Left lung (tissue), 10 donors: ENCODE results near the gene GTF3C5. TPM values are rescaled to one million over a fixed set of nuclear protein-coding genes. Genes with fewer than 3 reads are reported as not detected.
"Not testable (repeated sequence)": the region's sequence is repeated elsewhere in the genome, so short reads cannot be mapped to it uniquely, and the experiment has no call there.

Source experiments
- ATAC-seq: fragments of 200-7000 bp; cut with Tn5 transposase; one replicate; pipeline ENCODE4 v1.9.1; 2020; ENCODE audit warnings: moderate library complexity
- DNase-seq, 4 donors: peaks; one replicate each; pipeline ENCODE4 v3.0.0-alpha.2; 2013 to 2020
- H3K27ac ChIP-seq, 2 donors: fragments of 200-600 bp; sonication (generic) in 1 of 2; one replicate each; pipeline versions ENCODE4 v1.5.0 to v1.8.0; 2020 to 2021
- H3K27me3 ChIP-seq, 2 donors: fragments of 200-600 bp; sonication (generic) in 1 of 2; one replicate each; pipeline versions ENCODE4 v1.5.0 to v1.8.0; 2020 to 2021
- H3K36me3 ChIP-seq, 2 donors: fragments of 200-600 bp; sonication (generic) in 1 of 2; one replicate each; pipeline versions ENCODE4 v1.5.0 to v1.8.0; 2020 to 2021
- H3K4me1 ChIP-seq, 2 donors: fragments of 200-600 bp; one replicate each; pipeline ENCODE4 v1.8.0; 2021
- H3K4me3 ChIP-seq, 2 donors: fragments of 200-600 bp; sonication (generic) in 1 of 2; one replicate each; pipeline versions ENCODE4 v1.5.0 to v1.8.0; 2020 to 2021; ENCODE audit warnings: mild to moderate bottlenecking in 1 of 2
- H3K9me3 ChIP-seq, 2 donors: fragments of 200-600 bp; sonication (generic) in 1 of 2; one replicate each; pipeline versions ENCODE4 v1.5.0 to v1.8.0; 2020 to 2021
- intact Hi-C, 2 donors: fragments of 100-400 bp; cut with DNase I; formaldehyde crosslinking; loops; one replicate each; pipeline versions ENCODE4 v1.11.2 to v1.14.2; 2022
- polyA plus RNA-seq, 6 donors: library from polyadenylated mRNA; unstranded; fragments of 120-200 nt; gene quantifications; one replicate each; pipeline ENCODE4 v1.2.1, GENCODE V29; 2013; ENCODE audit not compliant: insufficient read length in 6 of 6
- total RNA-seq, 2 donors: library from RNA; stranded (reverse); fragmentation: NEBNext Ultra II Directional; extraction: Animal tissue kit (Norgen Biotek cat#: 25700); gene quantifications; one replicate each; pipeline ENCODE4 v1.2.1, GENCODE V29; 2021
- TF ChIP-seq, protein P1 (sequence below), 2 donors: fragments of 200-600 bp; sonication (generic) in 1 of 2; IDR thresholded peaks; one replicate each; pipeline versions ENCODE4 v1.5.0 to v1.8.0; 2021; ENCODE audit warnings: antibody characterized with exemption in 2 of 2
- donor health status: DM: no; HTN: yes; CAD: no.
- donor health status: DM: no; HTN: no; CAD: no.

GTF3C5 gene
- total and polyA plus RNA-seq, 8 donors: 37.3 to 69.5 (median 66.1) TPM

- TF ChIP-seq, protein P1, sequence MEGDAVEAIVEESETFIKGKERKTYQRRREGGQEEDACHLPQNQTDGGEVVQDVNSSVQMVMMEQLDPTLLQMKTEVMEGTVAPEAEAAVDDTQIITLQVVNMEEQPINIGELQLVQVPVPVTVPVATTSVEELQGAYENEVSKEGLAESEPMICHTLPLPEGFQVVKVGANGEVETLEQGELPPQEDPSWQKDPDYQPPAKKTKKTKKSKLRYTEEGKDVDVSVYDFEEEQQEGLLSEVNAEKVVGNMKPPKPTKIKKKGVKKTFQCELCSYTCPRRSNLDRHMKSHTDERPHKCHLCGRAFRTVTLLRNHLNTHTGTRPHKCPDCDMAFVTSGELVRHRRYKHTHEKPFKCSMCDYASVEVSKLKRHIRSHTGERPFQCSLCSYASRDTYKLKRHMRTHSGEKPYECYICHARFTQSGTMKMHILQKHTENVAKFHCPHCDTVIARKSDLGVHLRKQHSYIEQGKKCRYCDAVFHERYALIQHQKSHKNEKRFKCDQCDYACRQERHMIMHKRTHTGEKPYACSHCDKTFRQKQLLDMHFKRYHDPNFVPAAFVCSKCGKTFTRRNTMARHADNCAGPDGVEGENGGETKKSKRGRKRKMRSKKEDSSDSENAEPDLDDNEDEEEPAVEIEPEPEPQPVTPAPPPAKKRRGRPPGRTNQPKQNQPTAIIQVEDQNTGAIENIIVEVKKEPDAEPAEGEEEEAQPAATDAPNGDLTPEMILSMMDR (IDR thresholded peaks at IDR 0.05): no peak
- Histone ChIP-seq H3K27ac (no peak overlapping the region), H3K36me3 (no peaks in the 10 kb centered on the region), H3K4me1 (no peaks in the 10 kb centered on the region), H3K9me3 (no peaks in the 10 kb centered on the region), H3K27me3 (no peaks in the 10 kb centered on the region), H3K4me3 (no peak overlapping the region)
- intact Hi-C loops: no loop called here
- no peak for ATAC-seq
- no peak for DNase-seq
These were observed 45.9 kb downstream of the GTF3C5 start for GRCh38 chr9:133076691-133077090.

GRCh38 chr9:133078486-133078885 lies 47.7 kb downstream of the GTF3C5 start:
- Histone ChIP-seq H3K27me3 (peaks cover 0 to 4% of the 10 kb centered on the region in 2 donors), H3K4me3 (no peak overlapping the region), H3K9me3 (no peaks in the 10 kb centered on the region), H3K4me1 (no peaks in the 10 kb centered on the region), H3K27ac (no peak overlapping the region), H3K36me3 (no peaks in the 10 kb centered on the region)
- DNase-seq (peak in 1 of 4 donors; percentile 61), ATAC-seq (no peak)
- intact Hi-C loops: no loop called here
- TF ChIP-seq, protein P1 (IDR thresholded peaks at IDR 0.05): no peak

GRCh38 chr9:133080161-133080560 lies 49.4 kb downstream of the GTF3C5 start:
- Histone ChIP-seq H3K27me3 (peaks cover 0 to 4% of the 10 kb centered on the region in 2 donors), H3K4me1 (no peaks in the 10 kb centered on the region), H3K27ac (no peak overlapping the region), H3K4me3 (no peak overlapping the region), H3K36me3 (no peaks in the 10 kb centered on the region), H3K9me3 (no peaks in the 10 kb centered on the region)
- TF ChIP-seq, protein P1 (IDR thresholded peaks at IDR 0.05): no peak
- DNase-seq: no peak
- no peak for ATAC-seq
- intact Hi-C loops: no loop called here

DNA sequence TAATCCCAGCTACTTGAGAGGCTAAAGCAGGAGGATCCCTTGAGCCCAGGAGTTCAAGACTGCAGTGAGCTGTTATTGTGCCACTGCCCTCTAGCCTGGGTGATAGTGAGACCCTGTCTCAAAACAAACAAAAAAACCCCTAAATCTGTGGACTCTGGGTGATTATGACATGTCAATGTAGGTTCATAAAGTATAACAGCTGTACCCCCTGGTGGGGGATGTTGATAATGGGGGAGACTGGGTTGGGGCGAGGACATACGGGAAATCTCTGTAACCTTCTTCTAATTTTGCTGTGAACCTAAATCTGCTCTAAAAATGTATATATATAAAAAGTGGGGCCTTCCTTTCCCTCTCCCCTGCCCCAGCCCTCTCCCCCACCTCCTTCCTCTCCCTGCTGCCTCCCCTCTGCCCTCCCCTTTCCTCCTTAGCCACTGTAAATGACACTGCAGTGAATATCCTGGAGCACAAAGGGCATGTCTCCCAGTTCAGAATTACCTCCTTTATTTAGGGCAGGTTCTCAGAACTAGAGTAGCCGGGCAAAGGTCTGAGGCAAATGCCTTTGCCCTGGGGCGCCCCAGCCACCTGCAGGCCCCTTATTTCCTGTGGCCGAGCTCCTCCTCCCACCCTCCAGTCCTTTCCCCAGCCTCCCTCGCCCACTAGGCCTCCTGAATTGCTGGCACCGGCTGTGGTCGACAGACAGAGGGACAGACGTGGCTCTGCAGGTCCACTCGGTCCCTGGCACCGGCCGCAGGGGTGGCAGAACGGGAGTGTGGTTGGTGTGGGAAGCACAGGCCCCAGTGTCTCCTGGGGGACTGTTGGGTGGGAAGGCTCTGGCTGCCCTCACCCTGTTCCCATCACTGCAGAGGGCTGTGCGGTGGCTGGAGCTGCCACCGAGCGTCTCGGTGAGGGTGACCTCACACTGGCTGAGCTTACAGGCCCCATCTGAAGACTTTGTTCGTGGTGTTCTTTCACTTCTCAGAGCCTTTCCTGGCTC lies 50.3 kb downstream of the GTF3C5 start:
- intact Hi-C loops, H3K27me3 ChIP-seq, H3K36me3 ChIP-seq, H3K27ac ChIP-seq, H3K9me3 ChIP-seq, H3K4me1 ChIP-seq, H3K4me3 ChIP-seq, ATAC-seq: not testable (repeated sequence)
- DNase-seq: peak in 1 of 4 donors; percentile 47

DNA sequence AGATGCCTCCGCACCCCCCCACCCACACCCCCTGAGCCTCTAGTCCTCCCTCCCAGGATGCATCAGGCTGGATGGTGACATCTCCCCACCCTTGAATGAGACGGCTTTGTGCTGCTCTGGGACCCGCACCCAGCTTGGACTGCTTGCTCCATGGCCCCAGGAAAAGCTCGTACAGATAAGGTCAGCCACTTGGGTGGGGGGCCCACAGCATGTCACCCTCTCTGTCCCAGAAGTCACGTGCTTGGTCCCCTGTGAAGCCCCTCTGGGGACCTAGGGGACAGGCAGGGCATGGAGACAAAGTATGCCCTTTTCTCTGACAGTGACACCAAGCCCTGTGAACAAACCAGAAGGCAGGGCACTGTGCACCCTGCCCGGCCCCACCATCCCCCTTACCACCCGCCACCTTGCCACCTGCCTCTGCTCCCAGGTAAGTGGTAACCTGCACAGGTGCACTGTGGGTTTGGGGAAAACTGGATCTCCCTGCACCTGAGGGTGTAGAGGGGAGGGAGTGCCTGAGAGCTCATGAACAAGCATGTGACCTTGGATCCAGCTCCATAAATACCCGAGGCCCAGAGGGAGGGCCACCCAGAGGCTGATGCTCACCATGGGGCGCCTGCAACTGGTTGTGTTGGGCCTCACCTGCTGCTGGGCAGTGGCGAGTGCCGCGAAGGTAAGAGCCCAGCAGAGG lies 51.3 kb downstream of the GTF3C5 start:
- H3K27ac ChIP-seq, H3K27me3 ChIP-seq, intact Hi-C loops, H3K9me3 ChIP-seq, H3K36me3 ChIP-seq, ATAC-seq, H3K4me3 ChIP-seq, H3K4me1 ChIP-seq: not testable (repeated sequence)
- peak in 1 of 4 donors; percentile 39 for DNase-seq

DNA sequence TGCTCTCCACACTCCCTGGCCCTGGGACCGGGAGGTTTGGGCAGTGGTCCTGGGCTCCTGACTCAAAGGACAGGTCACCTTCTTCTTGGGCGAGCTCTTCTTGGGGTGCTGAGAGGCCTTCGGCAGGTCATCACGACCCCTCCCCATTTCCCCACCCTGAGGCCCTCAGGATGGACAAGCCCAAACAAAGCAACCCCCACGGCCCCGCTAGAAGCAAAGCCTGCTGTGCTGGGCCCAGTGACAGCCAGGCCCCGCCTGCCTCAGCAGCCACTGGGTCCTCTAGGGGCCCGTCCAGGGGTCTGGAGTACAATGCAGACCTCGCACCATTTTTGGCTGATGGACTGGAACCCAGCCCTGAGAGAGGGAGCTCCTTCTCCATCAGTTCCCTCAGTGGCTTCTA lies 52.9 kb downstream of the GTF3C5 start:
- H3K9me3 ChIP-seq, intact Hi-C loops, H3K27me3 ChIP-seq, H3K36me3 ChIP-seq, H3K27ac ChIP-seq, ATAC-seq, H3K4me3 ChIP-seq, H3K4me1 ChIP-seq: not testable (repeated sequence)
- peak in 1 of 4 donors; percentile 66 for DNase-seq

GRCh38 chr9:133086212-133086860 lies 55.5 kb downstream of the GTF3C5 start:
- not testable (repeated sequence) for ATAC-seq, H3K27me3 ChIP-seq, H3K36me3 ChIP-seq

More at GRCh38 chr9:133086212-133086860, 55.5 kb downstream of the GTF3C5 start:
- H3K4me3 ChIP-seq, intact Hi-C loops, H3K27ac ChIP-seq, H3K9me3 ChIP-seq, H3K4me1 ChIP-seq: not testable (repeated sequence)
- DNase-seq: peak in 1 of 4 donors; percentile 47
